Measurements from ENCODE around the gene RNF4.

RNF4 gene

DNA sequence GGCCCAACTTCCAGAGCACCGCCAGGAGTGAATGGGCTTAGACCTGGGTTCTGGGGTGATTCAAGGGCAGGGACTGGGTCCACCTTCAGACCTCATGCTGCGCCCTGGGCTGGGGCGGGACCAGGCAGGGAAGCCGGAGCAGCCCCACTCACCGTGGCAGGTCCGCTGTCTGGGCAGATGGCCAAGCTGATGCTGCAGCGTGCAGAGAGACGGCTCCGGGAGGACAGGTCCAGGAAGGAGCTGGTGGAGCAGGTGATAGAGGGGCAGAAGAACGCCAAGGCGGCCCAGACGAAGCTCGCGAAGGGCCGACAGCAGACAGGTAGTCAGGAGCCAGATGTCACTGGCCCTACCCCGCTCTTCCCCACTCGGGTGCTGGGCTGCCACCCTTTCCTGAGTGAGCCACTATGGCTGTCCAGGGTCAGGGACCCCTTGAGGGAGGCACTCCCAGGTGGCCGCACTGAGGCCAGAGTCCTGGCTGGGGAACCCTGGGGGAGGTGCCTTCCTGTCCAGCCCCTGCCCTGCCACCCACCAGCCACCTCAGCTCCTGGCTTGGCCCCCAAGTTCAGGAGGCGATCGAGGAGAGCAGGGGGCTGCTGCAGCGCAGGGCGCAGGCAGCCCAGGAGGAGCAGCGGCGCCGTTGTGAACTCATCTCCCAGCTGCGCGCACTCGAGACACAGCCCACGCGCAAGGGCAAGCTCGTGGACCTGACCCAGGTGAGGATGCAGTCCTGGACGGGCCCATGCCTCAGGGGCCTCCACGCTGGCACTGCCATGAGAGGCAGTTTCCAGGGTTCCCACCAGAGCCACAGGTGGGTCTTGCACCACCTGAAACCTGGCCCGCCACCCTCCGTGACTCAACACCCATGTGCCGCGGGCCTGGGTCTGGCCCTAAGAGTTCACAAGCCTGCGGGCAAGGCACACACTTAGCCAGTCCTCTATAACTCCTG lies 10.1 kb upstream of the RNF4 start:
- DNase-seq (ENCODE audit: extremely low spot score): no peak
- POLR2A ChIA-PET: no interaction called here
- TF ChIP-seq, protein P1, sequence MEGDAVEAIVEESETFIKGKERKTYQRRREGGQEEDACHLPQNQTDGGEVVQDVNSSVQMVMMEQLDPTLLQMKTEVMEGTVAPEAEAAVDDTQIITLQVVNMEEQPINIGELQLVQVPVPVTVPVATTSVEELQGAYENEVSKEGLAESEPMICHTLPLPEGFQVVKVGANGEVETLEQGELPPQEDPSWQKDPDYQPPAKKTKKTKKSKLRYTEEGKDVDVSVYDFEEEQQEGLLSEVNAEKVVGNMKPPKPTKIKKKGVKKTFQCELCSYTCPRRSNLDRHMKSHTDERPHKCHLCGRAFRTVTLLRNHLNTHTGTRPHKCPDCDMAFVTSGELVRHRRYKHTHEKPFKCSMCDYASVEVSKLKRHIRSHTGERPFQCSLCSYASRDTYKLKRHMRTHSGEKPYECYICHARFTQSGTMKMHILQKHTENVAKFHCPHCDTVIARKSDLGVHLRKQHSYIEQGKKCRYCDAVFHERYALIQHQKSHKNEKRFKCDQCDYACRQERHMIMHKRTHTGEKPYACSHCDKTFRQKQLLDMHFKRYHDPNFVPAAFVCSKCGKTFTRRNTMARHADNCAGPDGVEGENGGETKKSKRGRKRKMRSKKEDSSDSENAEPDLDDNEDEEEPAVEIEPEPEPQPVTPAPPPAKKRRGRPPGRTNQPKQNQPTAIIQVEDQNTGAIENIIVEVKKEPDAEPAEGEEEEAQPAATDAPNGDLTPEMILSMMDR (IDR thresholded peaks at IDR 0.05; ENCODE audit: control extremely low read depth, extremely low read depth, low read depth, missing control alignments): no peak
- CTCF ChIA-PET: interaction anchor here (1.0 to 1.1 kb wide), 2 partner anchors 15 to 17 kb away, joined by 3 to 6 read pairs; no protein-coding TSS in a partner anchor

DNA sequence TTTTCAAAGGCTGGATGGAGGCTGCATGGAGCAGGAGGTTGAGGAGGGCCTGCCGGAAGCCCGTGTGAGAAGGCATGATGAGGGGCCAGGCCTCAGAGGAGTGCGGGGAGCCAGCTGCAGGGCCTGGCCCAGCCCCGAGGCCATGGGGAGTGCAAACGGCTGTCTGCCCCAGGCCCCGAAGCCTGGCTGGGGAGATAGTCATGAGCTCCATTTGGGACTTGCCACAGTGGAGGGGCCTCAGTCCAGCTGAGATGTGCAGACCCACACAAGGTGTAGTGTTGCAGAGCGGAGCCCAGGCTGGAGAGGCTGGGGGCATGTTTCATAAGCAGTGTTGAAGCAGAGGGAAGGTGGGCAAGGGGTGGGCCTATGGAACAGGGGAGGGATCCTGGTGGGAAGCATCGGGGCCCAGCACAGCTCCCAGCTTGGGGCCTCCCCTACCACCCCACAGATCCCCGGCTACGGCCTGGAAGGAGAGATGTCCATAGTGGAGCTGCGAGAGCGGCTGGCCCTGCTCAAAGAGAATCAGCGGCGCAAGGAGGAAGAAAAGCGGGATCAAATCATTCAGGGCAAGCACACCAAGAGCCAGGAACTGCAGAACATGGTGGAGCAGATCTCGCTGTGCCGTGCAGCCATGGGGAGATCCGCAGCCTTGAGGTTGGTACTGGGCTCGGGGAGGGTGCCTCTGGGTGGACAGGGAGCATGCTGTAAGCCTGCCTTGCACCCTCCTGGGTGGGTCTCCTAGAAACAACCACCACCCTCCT lies 9.1 kb upstream of the RNF4 start:
- POLR2A ChIA-PET: interaction anchor here (0.6 kb wide), 1 partner anchor 93 kb away, joined by 4 read pairs; no protein-coding TSS in a partner anchor
- TF ChIP-seq, protein P1 (IDR thresholded peaks at IDR 0.05; ENCODE audit: control extremely low read depth, extremely low read depth, low read depth, missing control alignments): no peak
- CTCF ChIA-PET: interaction anchor here (1.1 to 2.1 kb wide), 3 partner anchors 9 to 18 kb away, joined by 4 to 6 read pairs (median 5); partner anchors contain the start of gene RNF4
- no peak for DNase-seq (ENCODE audit: extremely low spot score)

DNA sequence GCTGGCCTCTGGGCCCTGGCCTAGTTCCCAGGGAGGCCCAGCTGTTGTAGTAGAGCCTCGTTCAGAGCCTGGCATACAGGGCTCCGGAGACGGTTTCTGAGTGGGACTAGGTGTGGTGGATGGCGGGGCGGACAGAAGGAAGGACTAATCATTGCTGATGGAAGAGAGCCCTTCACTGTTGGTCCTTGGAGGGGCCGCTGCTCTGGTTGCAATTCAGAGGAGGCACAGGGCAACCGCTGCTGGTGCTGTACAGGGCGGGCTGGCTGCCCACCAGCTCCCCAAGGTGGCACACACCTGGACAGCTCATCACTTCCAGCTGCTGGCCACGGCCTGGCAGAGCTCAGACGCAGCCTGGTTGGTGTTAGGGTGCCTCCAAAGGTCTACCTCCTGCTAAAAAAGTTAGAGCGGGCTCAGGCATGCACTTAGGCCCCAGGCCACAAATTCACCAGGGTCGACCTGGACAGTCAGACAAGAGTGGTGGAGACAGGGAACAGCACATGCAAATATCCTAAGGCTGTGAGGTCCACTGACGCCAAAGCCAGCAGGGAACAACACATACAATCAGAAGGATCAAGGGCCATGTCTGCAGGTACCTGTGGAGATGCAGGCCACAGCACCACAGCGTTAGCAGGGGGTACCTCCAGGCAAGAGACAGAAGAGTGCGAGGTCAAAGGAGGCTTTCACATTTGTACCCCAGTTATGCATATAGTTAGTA lies 7.5 kb upstream of the RNF4 start:
- no peak for DNase-seq (ENCODE audit: extremely low spot score)
- TF ChIP-seq, protein P1 (IDR thresholded peaks at IDR 0.05; ENCODE audit: control extremely low read depth, extremely low read depth, low read depth, missing control alignments): no peak
- ChIA-PET CTCF (interaction anchor here (1.0 to 4.0 kb wide), 7 partner anchors 11 to 241 kb away, joined by 3 to 26 read pairs (median 4); no protein-coding TSS in a partner anchor), POLR2A (no interaction called here)

DNA sequence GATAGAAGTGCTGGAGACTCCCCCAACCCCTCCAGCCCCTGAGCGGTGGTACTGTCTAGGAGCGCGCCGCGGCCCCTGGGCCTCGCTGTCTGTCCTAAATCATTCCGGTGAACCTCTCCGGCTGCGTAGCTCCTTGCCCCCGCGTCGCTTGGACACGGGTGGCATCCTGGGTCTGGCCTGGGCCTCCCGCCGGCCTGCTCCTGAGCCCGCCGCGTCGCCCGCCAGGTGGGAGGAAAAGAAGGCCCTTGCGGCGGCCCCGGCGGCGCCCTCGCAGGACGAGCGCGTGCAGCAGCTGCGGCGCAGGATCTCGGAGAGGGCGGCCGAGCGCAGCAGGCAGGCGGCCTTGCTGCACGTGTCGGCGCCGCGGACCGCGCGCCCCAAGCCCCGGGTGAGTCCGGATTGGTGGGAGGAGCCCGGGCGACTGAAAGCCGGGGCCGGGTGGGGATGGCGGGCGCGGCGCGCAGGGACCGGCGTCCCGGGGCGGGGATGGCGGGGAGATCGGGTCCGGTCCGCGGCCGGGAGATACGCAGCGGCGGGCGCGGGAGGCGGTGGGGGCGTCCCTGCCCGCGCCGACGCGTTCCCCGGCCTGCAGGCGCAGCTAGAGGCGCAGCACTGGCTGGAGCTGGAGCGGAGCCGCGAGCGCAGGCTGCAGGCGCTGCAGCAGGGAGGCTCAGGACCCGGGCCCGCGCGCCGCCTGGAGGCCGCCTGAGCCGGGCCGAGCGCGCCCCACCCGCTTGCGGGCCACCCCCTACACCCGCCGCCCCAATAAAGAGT lies 6.5 kb upstream of the RNF4 start:
- TF ChIP-seq, protein P1 (IDR thresholded peaks at IDR 0.05; ENCODE audit: control extremely low read depth, extremely low read depth, low read depth, missing control alignments): peak; percentile 53
- ChIA-PET CTCF (interaction anchor here (1.0 to 4.0 kb wide), 4 partner anchors 12 to 242 kb away, joined by 3 to 26 read pairs (median 4); no protein-coding TSS in a partner anchor), POLR2A (no interaction called here)
- peak; percentile 84 for DNase-seq (ENCODE audit: extremely low spot score)

DNA sequence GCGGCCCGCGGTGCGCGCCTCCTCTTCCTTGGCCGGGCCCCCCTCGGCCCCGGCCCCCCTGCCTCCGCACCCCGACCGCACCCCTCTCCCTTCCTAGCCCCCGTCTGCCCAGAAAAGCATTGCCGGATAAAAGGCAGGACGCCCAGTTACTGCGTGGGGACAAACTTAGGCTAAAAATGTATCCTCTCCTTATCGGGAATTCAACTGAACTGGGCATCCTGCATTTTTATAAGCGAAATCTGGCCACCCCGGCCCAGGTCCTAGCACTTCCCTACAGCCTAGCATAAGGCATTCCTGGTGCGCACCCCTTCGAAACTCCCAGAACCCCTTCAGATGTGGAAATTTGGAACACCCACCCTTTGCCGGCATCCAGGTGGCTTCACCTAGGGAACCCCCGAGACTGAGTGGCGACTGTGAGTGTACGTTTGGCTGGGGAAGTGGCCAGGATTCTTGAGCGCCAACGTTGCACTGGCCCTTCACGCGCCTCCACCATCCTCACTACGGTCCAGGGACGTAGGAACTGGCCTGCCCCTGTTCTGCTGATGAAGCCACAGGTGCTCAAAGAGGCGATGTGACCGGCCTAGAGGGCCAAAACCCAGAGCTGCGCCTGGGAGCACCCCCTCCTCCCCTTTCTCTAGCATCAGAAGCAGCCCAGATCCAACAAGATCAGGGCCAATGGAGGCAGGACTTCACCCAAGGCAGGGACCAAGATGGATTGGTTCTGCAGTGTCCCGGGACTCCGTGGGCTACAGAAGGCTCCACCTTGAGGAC lies 5.7 kb upstream of the RNF4 start:
- no peak for DNase-seq (ENCODE audit: extremely low spot score)
- TF ChIP-seq, protein P1 (IDR thresholded peaks at IDR 0.05; ENCODE audit: control extremely low read depth, extremely low read depth, low read depth, missing control alignments): no peak
- CTCF ChIA-PET: interaction anchor here (1.4 to 4.0 kb wide), 3 partner anchors 13 to 243 kb away, joined by 3 to 26 read pairs (median 5); no protein-coding TSS in a partner anchor
- POLR2A ChIA-PET: no interaction called here
